HCT116 (cell line): ENCODE measurements around the gene ZZZ3. TPM values are rescaled to one million over a fixed set of nuclear protein-coding genes. Genes with fewer than 3 reads are reported as not detected.
"Not testable (repeated sequence)": the region's sequence is repeated elsewhere in the genome, so short reads cannot be mapped to it uniquely, and the experiment has no call there.

Experiments
- ATAC-seq: fragments of 200-7000 bp; cut with Tn5 transposase; 2 replicates; pipeline ENCODE4 v1.9.1; 2020; ENCODE audit warnings: mild to moderate bottlenecking, moderate library complexity
- BruUV-seq: library from RNA; stranded (reverse); fragments of 400-500 nt; replicated peaks from 2 replicates; lab custom pipeline; 2021; lab: Mats Ljungman, UMichigan
- CTCF ChIA-PET: fragments of 300-600 bp; sonication (Branson Sonifier 250); formaldehyde crosslinking; loops from one replicate; lab custom pipeline; 2021; ENCODE audit warnings: antibody characterized with exemption; lab: Charles Lee
- POLR2A ChIA-PET: fragments of 300-600, 350-600 bp; sonication (Branson Sonifier 250); formaldehyde crosslinking; loops from one replicate; lab custom pipeline; 2021; ENCODE audit warnings: antibody characterized with exemption; lab: Charles Lee
- RAD21 ChIA-PET, 2 experiments: fragments of 300-600 bp; sonication (Branson Sonifier 250); formaldehyde crosslinking; loops; one replicate each; lab custom pipeline; 2023; ENCODE audit warnings: low total read pairs in 2 of 2; ENCODE audit not compliant: uncharacterized antibody in 2 of 2, unreplicated experiment in 2 of 2, low non-redundant PET in 1 of 2; lab: Charles Lee
- DNase-seq: peaks from one replicate; pipeline ENCODE4 v3.0.0-alpha.2; 2010; ENCODE audit warnings: low read depth, low spot score
- H2AFZ ChIP-seq: fragments of 200-600 bp; shearing (Covaris generic), sonication (generic); 2 replicates; pipeline ENCODE4 v1.6.1; 2017; ENCODE audit warnings: low read depth, mixed run types, mixed read lengths, antibody characterized with exemption, low read length; ENCODE audit not compliant: poor library complexity, severe bottlenecking
- H3K27ac ChIP-seq: 2 replicates; pipeline ENCODE4 v1.5.1; 2012; ENCODE audit warnings: low read depth, low read length
- H3K27me3 ChIP-seq: fragments of 200-600 bp; sonication (generic); 2 replicates; pipeline ENCODE4 v1.6.1; 2016; ENCODE audit warnings: mixed run types, low read length, mixed read lengths; ENCODE audit not compliant: insufficient read depth
- H3K36me3 ChIP-seq, 2 experiments: fragments of 200-500 bp in 1 of 2; fragments of 200-600 bp in 1 of 2; sonication (Bioruptor generic) in 1 of 2; sonication (generic) in 1 of 2; 2 replicates each; pipeline versions ENCODE4 v1.5.1 to v1.6.1; 2014 to 2016; ENCODE audit warnings: low read length in 2 of 2, inconsistent platforms in 1 of 2, mixed read lengths in 1 of 2, mixed run types in 1 of 2; ENCODE audit not compliant: insufficient read depth in 2 of 2, control insufficient read depth in 1 of 2
- H3K4me1 ChIP-seq, 2 experiments: fragments of 200-600 bp in 1 of 2; sonication (generic) in 1 of 2; 2 replicates each; pipeline versions ENCODE4 v1.5.1 to v1.6.1; 2012 to 2017; ENCODE audit warnings: low read length in 2 of 2, inconsistent platforms in 1 of 2, mild to moderate bottlenecking in 1 of 2, mixed read lengths in 1 of 2, mixed run types in 1 of 2, moderate library complexity in 1 of 2; ENCODE audit not compliant: insufficient read depth in 2 of 2, control insufficient read depth in 1 of 2
- H3K4me2 ChIP-seq: fragments of 200-600 bp; sonication (generic); 2 replicates; pipeline ENCODE4 v1.6.1; 2017; ENCODE audit warnings: mixed run types, low read length, mixed read lengths
- H3K4me3 ChIP-seq, 2 experiments: fragments of 200-600 bp in 1 of 2; sonication (generic) in 1 of 2; replicated peaks in 1 of 2; 2 replicates each; pipeline ENCODE4 v1.5.1; 2011 to 2016; ENCODE audit warnings: low read length in 2 of 2, control low read depth in 1 of 2, low read depth in 1 of 2, mild to moderate bottlenecking in 1 of 2, mixed read lengths in 1 of 2, mixed run types in 1 of 2
- H3K79me2 ChIP-seq: fragments of 200-600 bp; sonication (generic); 2 replicates; pipeline ENCODE4 v1.6.1; 2017; ENCODE audit warnings: mild to moderate bottlenecking, mixed run types, low read length, moderate library complexity, mixed read lengths; ENCODE audit not compliant: insufficient read depth
- H3K9ac ChIP-seq: fragments of 200-600 bp; sonication (generic); 2 replicates; pipeline ENCODE4 v1.6.1; 2016; ENCODE audit warnings: low read length, mixed read lengths
- H3K9me2 ChIP-seq: fragments of 200-600 bp; sonication (generic), shearing (Covaris generic); 2 replicates; pipeline ENCODE4 v1.6.1; 2017; ENCODE audit warnings: mixed run types, mild to moderate bottlenecking, moderate library complexity; ENCODE audit not compliant: insufficient read depth
- H3K9me3 ChIP-seq, 2 experiments: fragments of 200-500 bp in 1 of 2; fragments of 200-600 bp in 1 of 2; sonication (Bioruptor generic) in 1 of 2; sonication (generic) in 1 of 2; 2 replicates each; pipeline ENCODE4 v1.6.1; 2014 to 2017; ENCODE audit warnings: low read length in 2 of 2, mixed read lengths in 2 of 2, inconsistent platforms in 1 of 2, low read depth in 1 of 2, mild to moderate bottlenecking in 1 of 2, mixed run types in 1 of 2, moderate library complexity in 1 of 2; ENCODE audit not compliant: control insufficient read depth in 1 of 2, insufficient read depth in 1 of 2
- H4K20me1 ChIP-seq: fragments of 200-600 bp; sonication (generic), shearing (Covaris generic); 2 replicates; pipeline ENCODE4 v1.6.1; 2017; ENCODE audit warnings: mixed run types, mild to moderate bottlenecking, moderate library complexity; ENCODE audit not compliant: insufficient read depth
- ATF3 ChIP-seq: IDR thresholded peaks from 2 replicates; pipeline ENCODE4 v1.6.1; 2012
- CBX3 ChIP-seq: IDR thresholded peaks from 2 replicates; pipeline ENCODE4 v1.6.1; 2012; ENCODE audit warnings: low read depth
- TCF7L2 ChIP-seq: IDR thresholded peaks from 2 replicates; pipeline ENCODE4 v1.7.0; 2011; ENCODE audit warnings: borderline replicate concordance, inconsistent platforms; ENCODE audit not compliant: insufficient read depth, insufficient read length; ENCODE audit errors: extremely low read depth
- intact Hi-C: fragments of 100-400 bp; cut with micrococcal nuclease; formaldehyde crosslinking; loops from 2 replicates; pipeline ENCODE4 v1.10.0; 2022
- total RNA-seq: library from RNA; stranded (reverse); gene quantifications from one replicate; pipeline ENCODE4 v1.2.1, GENCODE V29; 2021; ENCODE audit not compliant: unreplicated experiment

Gene ZZZ3
- total RNA-seq, 1 experiment from 2014 or later = 48.9 TPM

GRCh38 chr1:77678660-77679610 lies 3.5 kb downstream of the ZZZ3 start:
- Histone ChIP-seq H3K4me2 (no peak overlapping the region), H3K9me2 (no peaks in the 10 kb centered on the region), H3K36me3 (no peaks in the 10 kb centered on the region; a peak in 1 of 4 replicates), H4K20me1 (peaks cover 34% of the 10 kb centered on the region; the same call in 1 of the 2 replicates), H2AFZ (no peak overlapping the region), H3K4me1 (peaks cover 0 to 16% of the 10 kb centered on the region in 2 experiments; a peak in 2 of 4 replicates), H3K9ac (no peak overlapping the region), H3K79me2 (peaks cover 87% of the 10 kb centered on the region), H3K27me3 (no peaks in the 10 kb centered on the region), H3K9me3 (no peaks in the 10 kb centered on the region), H3K4me3 (no peak overlapping the region), H3K27ac (no peak overlapping the region)
- no TSS peak for BruUV-seq
- ATAC-seq (no peak), DNase-seq (no peak)
- ChIA-PET RAD21 (no interaction called here), POLR2A (no interaction called here), CTCF (no interaction called here)
- TF ChIP-seq ATF3 (no peak), TCF7L2 (no peak), CBX3 (no peak)
- intact Hi-C loops = no loop called here

- H3K4me2 ChIP-seq, RAD21 ChIA-PET, H3K9ac ChIP-seq, H3K4me1 ChIP-seq, H2AFZ ChIP-seq, H3K27me3 ChIP-seq, DNase-seq, CTCF ChIA-PET, ATAC-seq, H3K36me3 ChIP-seq, H3K9me2 ChIP-seq, BruUV-seq, H3K4me3 ChIP-seq, POLR2A ChIA-PET, H3K9me3 ChIP-seq, H3K27ac ChIP-seq, intact Hi-C loops: not testable (repeated sequence)
- H3K79me2 ChIP-seq = peaks cover 100% of the 10 kb centered on the region
- H4K20me1 ChIP-seq = peaks cover 41% of the 10 kb centered on the region; the same call in 1 of the 2 replicates
Measured at GRCh38 chr1:77674807-77675206, 7.7 kb downstream of the ZZZ3 start.
